COLO668 (cell line): Measurements from ENCODE around the gene MBD5.

Experiments
- DNase-seq: peaks from one replicate; lab custom pipeline; 2025; ENCODE audit not compliant: unreplicated experiment; lab: John Stamatoyannopoulos, UW

Gene MBD5

DNA sequence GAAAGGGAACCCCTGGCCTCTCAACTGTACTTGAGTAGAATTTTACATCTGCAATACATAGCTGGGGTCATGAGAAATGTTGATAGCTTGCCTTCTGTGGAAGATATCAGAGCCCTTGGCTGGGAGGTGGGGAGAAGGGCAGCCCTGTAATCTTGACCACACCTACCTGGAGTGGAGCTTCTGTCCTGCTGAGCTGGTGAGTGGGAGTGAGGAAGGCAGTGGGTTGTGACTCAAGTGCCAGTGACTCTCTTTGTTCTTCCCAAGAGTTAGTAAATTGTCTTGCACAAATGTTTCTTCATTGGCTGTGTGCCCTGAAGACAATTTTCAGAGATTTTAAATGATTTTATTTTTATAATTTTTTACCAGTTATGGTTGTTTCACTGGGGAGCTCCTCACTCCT, 277.3 kb downstream of the MBD5 start:
- DNase-seq, result no peak

DNA sequence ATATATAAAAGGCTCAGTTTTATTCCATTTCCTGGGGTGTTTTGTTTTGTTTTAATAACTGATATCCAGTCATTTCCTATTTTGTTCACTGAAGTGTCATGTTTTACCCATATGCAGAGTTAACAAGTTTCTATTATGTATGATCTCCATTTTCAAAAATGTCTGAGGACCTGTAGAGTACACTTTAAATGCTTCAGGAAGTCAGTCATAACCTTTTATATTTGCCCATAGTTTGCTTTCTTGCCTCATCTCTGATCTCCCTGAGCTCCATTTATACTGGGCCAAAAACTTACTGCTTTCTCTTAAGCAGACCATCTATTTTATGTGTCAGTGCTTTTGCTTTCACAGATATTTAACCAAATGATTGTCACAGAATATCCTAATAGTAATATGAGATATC, 278.7 kb downstream of the MBD5 start:
- no peak for DNase-seq

DNA sequence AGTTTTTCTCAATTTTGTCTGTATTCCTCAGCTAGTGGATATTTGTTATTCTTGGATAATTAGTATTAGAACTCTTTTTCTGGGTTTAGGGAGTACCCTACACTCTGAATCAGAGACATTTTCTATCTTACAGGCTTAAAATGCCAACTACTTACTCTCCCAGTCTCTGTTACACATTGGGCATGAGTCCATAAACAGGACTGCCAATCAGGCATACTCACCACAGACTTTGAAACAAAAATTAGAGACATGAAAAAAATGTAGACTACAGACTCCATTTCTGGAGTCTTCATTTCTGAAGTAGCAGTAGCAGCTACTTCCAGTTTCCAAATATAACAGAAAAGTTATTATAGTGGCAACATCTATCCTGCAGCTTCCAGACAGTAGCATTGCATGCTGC, 279.7 kb downstream of the MBD5 start:
- no peak for DNase-seq

DNA sequence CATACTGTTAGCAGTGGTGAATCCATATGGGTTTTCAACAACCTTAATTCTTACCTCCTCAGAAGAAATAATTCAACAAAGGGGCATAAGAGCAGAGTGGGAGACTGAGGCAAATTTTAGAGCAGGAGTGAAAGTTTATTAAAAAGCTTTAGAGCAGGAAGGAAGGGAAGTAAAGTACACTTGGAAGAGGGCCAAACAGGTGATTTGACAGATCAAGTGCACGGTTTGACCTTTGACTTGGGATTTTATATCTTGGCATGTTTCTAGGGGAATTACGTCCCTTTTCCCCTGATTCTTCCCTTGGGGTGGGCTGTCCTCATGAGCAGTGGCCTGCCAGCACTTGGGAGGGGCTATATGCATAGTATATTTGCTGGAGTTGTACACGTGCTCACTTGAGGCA, 280.5 kb downstream of the MBD5 start:
- DNase-seq, result no peak

DNA sequence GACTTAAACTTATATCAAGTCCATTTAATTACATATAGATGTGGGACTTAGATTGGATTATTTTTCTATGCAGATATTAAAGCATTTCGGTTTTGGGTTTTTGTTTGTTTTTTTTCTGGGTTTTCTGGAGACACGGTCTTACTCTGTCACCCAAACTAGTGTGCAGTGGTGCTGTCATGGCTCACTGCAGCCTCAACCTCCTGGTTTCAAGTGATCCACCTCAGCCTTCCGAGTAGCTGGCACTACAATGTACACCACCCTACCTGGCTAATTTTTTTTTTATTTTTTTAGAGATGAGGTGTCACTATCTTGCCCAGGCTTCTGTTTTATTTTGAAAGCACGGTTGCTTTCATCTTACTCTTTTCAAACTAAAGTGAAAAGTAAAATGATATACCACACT, 281.6 kb downstream of the MBD5 start:
- no peak for DNase-seq

DNA sequence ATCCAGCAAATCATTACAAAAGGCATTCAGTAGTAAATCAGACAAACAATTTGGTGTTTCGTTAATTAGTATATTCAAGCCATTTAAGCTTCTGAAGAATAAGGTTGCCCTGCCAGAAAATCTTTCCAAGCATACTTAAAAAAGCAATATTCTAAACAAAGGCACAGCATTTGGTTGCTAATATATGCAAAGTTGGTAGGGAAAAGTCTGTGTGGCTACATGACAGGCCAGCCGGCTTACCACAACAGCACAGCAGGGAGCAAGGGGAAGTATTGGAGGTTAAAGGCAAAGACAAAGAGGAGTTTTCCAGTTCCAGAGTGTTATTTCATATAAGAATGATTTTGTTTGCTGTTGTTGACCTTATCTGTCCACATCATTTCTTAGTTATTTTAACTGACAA, 282.3 kb downstream of the MBD5 start:
- DNase-seq, result no peak

DNA sequence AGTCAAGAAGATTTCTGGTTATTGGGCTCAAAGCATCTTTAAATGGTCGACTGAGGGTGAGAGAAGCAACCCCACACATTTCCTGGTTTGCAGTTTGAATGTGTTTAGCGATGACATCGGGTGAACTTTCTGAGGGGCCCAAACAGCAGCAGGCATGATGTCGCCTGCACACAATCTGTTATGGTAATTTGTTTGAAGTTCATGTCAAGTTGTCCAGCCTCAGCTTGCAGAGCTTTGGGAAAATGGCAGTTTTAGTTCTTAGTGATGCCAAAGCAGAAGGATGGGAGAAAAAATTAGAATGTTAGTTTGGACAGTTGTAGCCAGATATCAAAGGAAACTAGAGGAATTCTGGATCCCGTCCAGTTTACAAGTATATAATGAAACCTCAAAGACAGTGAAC, 284.6 kb downstream of the MBD5 start:
- no peak for DNase-seq

DNA sequence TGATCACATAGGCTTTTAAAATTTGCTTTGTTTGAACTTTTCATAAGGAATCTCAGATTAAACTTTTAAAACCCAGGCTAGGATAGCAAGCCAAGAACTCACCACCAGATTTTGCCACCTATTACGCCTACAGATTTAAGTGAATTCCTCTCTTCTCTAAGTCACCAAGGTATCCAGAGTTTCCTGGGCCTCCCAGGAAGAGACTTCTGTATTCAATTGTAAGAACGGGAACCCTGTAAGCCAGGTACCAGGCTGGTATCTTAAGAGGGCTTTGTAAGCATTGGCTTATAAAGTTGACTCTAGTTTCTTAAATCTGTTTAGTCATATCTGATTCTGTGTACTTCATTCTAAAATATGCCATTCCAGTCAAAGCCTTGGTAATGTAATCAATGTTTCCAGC, 285.1 kb downstream of the MBD5 start:
- DNase-seq, result no peak

DNA sequence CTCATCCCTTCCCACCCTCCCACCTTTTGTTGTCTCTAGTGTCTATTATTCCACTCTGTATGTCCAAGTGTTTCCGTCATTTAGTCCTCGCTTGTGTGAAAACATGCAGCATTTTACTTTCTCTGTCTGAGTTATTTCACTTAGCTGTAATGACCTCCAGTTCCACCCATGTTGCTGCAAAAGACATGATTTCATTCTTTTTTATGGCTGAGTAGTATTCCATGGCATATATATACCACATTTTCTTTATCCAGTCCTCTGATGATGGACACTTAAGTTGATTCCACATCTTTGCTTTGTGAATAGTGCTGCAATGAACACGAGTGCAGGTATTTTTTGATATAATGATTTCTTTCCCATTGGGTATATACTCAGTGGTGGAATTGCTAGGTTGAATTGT, 296.7 kb downstream of the MBD5 start:
- DNase-seq, result no peak

DNA sequence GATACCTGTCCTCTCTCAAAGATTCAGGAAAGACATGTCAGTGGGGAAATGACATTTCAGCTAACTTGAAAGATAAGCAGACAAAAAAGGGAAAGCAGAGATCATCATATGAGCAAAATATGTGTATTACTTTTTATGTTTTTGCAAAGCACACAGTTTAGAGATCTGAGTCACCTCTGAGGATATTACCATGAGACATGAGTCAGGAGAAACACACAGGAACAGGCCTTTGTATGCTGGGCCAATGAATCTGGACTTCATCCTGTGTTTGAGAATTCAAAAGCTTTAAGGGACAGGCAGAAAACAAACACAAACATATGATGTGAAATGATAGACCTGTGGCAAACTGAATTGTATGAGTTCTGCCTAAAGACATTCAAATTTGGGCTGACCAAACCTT, 317.6 kb downstream of the MBD5 start:
- no peak for DNase-seq

DNA sequence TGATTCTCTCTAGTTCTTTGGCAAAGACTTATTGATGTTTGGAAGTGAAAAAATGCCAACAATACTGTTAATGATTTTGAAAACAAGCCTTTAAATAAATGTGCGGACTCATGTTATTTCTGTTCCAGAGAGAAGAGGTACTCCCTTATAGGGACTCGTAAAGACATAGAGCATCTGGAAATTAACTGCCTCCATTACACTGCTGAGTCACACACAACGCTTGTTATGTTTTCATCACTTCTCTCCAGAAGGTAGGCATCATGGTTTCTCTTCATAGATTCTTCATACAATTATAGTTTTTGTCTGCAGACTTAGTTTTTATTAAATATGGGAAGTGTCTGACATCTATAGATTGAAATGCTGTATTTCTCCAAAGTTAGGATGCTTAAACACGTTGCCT, 321.2 kb downstream of the MBD5 start:
- DNase-seq, result no peak

DNA sequence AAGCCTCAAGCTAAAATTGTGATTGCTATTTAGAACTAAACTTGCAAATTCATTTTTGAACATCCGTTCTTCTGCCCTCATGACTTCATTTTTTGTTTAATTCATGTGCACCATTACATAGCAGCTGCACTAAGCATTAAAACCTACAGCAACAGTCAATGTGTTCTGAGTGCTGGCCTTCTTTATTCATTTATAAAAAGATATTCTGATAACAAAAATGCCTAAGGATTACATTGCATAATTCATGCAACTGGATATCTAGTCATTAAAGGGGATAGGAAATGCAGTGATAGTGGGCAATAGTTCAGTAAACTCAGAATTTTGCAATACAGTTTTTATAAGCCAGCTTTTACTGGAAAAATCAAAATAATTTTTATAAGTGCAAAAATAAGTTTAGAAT, 329.3 kb downstream of the MBD5 start:
- no peak for DNase-seq

DNA sequence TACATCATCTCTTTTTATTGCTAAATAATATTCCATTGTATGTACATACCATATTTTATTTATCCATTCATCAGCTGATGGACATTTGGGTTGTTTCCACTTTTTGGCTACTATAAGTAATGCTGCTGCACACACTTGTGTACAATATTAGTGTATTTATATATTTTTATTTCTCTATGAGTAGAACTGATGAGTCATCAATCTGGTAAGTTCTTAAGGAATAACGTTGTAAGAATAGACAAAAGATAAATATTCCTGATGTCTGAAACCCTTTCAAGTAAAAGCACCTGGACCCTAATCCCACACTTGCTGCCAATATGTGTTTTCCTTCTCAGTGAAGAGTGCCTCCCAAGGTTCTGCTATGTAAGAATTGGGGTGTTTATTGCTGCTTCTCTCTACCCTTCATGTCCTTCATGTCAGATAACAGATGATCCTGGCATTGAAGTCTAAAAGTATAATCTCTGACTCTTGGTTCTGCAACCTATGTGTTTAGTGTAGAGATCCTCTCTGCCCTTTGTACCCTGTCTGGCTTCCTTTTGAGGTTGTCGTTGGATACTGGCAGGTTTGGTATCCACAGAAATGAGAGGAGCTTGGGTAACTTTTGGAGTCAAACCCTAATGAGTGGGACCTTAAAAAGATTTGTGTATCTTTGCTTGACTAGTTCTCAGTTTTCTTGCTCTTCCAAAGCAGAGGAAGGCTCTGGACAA, 330.7 kb downstream of the MBD5 start:
- no peak for DNase-seq

DNA sequence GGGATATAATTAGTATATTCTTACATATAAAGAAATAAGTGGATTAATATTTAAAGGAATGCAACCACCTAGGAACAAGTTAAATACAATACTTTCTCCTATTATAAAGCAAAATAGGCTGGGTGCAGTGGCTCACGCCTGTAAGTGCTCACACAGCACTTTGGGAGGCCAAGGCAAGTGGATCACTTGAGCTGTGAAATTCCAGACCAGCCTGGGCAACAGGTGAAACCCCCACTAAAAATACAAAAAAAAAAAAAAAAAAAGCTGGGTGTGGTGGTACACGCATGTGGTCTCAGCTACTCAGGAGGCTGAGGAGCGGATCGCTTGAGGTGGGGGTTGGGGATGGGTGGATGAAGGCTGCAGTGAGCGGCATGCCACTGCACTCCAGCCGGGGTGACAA, 337.5 kb downstream of the MBD5 start:
- DNase-seq, result no peak

DNA sequence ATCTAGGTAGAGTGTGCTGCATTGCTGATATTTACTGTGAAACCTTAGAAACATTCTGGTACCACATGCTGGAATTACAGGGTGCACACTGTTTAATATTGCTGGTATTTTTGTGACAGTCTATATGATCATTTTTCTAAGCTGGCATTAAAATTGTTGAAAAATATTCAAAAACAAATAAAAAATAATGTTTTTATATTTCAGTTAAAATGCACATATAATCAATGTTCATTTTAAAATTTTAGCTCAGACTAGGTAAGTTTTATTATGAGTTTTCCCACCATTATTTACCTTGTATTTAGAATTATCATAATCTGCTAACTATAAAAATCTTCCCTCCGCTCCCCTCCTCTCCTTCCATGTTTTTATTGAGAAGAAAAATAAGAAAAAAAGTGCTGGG, 339.8 kb downstream of the MBD5 start:
- DNase-seq, result no peak

DNA sequence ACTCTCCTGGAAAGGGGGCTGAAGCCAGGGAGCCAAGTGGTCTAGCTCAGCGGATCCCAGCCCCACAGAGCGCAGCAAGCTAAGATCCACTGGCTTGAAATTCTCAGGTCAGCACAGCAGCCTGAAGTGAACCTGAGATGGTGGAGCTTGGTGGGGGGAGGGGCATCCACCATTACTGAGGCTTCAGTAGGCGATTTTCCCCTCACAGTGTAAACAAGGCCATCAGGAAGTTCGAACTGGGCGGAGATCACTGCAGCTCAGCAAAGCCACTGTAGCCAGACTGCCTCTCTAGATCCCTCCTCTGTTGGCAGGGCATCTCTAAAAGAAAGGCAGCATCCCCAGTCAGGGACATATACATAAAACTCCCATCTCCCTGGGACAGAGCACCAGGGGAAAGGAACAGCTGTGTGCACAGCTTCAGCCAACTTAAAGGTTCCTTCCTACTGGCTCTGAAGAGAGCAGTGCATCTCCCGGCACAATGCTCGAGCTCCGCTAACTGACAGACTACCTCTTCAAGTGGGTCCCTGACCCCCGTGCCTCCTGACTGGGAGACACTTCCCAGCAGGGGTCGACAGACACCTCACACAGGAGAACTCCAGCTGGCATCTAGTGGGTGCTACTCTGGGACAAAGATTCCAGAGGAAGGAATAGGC, 341.4 kb downstream of the MBD5 start:
- no peak for DNase-seq

DNA sequence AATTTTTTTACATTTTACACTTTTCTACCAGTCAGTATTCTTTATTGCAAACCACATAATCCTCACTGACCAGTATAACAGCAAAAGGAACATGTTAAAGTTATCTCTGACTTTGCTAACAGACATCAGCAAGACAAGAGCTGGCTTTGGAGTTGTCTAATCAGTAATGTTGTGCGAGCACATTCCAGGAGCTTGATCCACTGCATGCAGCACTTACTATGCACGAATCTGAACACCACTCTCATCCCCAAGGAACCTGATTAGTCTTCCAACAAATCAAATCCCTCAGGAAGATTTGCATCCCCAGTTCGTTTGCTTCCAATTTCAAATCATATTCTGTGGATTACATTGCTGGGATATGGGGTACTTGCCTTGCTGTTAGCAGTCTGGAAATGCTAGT, 354.3 kb downstream of the MBD5 start:
- no peak for DNase-seq

DNA sequence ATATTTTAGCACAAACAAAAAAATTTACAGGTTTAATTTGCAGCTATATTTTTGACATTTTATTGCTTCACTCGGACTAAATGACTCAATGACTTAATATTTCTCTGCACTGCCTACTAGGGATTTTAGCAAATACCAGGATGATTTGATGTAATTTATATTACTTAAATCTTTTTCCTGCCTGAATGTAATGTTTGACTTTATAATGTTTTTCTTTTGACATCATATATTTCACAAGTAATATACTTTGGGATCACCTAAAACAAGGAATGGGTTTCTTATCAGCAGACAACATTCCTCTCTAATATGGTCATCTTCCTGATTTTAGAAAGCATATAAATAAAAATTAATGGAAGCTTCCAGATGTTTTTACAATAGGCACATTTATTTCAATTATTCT, 370.4 kb downstream of the MBD5 start:
- no peak for DNase-seq

DNA sequence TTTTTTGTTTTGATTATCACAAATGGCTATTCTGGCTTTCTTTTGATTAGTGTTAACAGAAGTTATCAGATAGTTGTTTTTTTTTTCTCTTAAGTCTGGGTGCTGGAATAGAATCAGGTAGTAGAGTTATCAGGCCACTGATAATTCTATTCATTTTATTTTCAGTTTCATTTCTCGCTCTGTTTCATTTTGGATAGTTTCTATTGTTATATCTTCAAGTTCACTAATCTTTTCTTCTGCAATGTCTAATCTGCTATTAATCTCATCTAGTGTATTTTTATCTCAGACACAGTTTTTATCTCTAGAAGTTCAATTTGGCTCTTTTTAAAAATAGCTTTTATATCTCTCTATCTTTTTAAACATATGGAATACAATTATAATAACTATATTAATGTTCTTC, 381.9 kb downstream of the MBD5 start:
- no peak for DNase-seq

DNA sequence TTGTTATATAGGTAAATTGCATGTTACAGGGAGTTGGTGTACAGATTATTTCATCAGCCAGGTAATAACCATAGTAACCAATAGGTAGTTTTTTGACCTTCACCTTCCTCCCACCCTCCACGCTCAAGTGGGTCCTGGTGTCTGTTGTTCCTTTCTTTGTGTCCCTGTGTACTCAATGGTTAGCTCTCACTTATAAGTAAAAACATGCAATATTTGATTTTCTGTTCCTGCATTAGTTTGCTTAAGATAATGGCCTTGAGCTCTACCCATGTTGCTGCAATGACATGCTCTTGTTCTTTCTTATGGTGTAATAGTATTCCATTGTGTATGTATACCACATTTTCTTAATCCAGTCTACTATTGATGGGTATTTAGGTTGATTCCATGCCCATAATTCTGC, 390.0 kb downstream of the MBD5 start:
- no peak for DNase-seq

DNA sequence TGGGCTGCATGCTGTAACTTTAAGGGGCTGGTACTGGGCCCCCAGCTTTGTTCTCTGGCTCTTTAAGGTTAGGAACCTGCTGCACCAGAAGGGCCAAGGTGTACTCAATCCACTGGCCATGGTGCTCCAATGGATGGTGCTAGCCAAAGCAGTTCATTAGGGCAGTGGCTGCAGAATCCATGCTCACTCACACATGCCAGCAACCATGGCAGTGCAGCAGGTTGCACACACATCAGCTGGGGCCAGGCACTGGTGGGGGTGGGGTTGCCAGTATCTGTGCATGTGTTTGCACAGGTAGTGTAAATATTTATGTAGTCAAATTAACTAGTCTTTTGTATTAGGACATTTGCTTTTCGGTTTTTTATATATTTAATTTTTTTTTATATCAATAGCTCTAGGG, 395.4 kb downstream of the MBD5 start:
- DNase-seq, result peak; percentile 28

DNA sequence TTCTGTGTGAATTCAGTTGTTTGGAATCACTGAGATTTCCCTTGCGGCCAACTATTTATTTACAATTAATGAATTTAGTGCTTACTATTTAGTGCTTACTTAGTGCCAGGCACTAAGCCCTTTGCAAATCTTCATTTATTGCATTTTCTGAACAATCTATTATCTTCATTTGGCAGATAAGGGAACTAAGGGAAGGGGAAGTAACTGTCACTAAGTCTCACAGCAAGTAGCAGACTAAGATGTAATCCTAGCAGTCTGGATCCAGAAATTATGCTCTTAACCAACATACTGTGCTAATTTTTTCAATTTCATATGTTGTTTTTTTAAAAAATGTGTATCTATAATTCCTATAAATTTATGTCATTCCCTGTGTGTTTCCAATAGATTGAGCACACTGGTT, 409.2 kb downstream of the MBD5 start:
- no peak for DNase-seq

DNA sequence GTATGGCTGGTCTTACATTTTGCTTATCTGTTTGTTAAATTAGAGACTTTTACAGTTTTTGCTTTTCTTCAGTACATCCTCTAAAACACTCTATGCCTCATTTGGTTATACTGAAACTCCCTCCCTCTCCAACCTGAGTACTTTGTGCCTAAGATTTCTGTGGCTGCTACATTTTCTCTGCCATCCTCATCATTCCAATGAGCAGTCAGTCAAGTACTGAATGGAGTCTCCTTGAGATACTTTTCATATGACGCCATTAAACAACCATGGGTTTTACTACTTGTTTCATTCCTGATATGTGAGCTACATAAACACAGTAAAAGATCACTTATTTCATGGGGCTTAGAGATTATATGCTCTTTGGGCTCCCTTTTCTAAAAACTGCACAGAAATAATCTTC, 427.0 kb downstream of the MBD5 start:
- DNase-seq, result no peak
